Activated T-cell treated with anti-CD3 and anti-CD28 coated beads for 48 hours (primary cell): ENCODE data around the gene SPSB1.

Source experiments
- DNase-seq: peaks from one replicate; pipeline ENCODE4 v3.0.0-alpha.2; 2020; ENCODE audit warnings: low read depth

The SPSB1 gene

DNA sequence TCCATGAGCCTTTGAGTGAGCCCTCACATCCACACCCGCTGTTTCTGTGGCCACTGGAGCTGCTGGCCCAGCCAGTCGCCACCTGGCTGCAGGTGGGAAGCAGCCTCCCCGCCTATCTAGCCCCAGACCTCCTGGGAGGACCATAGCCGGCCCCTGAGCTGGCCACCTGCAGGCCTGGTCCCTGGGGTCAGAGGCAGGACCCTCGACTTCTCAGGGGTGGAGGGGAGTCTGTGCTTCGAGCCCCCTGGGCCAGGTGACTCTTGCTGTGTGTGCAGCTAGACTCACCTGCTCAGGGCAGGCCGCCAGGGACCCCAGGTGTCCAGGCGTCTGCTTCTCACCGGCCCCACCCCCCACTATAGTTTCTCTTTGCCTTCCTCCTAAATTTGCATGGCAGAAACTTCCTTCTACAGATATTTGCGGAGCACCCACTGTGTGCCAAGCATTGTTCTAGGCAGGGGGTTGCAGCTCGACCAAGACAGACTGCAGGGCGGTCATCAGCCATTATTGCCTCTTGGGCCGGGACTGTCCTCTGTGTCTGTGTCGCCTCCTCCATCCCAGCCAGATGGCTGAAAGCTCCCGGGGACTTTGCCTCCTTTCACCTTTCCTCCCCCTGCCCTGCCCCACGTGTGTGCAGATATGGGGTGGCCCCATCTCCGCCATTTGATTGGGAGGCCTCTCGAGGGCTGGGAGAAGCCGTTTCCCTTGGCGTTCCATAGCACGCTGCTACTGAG, 27.3 kb downstream of the SPSB1 start:
- no peak for DNase-seq

DNA sequence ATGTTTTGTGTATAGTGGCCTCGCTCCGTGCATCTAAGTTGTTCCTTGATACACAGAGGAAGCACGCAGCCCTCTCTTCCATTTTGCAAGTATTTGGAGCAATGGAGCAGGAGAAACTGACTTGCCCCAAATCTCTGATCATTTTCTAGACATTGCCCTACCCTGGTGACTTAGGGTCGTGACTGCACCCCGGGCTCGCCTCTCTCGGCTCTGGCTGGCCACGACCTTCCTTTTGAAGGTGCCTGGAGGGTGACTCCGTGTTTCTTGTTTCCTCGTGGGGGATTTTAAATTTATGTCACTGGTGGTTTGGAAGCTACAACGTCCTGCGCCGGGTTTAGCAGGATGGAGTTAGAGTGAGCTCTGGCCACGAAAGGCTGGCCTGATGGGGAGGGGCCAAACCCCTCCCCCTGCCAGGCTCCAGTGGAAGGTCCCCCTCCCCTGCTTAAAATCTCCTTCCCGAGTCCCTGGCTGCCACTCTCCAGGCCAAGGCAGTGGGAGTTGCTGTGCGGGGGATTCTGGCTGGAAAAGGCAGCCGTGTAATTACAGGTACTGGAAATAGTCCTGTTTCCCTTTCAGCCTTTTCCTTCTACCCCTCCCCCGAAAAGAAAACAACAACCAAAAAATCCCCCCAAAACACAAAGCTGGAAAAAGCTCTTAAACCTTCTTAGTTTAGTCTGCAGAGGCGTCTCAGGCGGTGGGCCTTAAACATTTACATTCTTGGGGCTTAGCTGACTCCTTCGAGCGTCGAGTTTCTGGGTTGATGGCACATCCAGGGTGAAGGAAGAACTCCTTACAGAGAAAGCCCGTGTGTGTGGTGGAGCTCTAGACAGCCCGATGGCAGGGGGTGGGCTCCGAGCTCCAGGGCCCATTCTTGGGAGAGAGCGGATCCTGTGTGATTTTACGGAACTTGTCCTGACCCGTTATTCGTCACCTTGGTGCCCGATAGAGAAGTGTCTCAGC, 28.1 kb downstream of the SPSB1 start:
- no peak for DNase-seq

- DNase-seq = no peak
Observed at GRCh38 chr1:9321480-9321849, 28.8 kb downstream of the SPSB1 start.

- no peak for DNase-seq
Observed at GRCh38 chr1:9321986-9322660, 29.4 kb downstream of the SPSB1 start.

GRCh38 chr1:9322661-9323244, 30.1 kb downstream of the SPSB1 start:
- no peak for DNase-seq

DNA sequence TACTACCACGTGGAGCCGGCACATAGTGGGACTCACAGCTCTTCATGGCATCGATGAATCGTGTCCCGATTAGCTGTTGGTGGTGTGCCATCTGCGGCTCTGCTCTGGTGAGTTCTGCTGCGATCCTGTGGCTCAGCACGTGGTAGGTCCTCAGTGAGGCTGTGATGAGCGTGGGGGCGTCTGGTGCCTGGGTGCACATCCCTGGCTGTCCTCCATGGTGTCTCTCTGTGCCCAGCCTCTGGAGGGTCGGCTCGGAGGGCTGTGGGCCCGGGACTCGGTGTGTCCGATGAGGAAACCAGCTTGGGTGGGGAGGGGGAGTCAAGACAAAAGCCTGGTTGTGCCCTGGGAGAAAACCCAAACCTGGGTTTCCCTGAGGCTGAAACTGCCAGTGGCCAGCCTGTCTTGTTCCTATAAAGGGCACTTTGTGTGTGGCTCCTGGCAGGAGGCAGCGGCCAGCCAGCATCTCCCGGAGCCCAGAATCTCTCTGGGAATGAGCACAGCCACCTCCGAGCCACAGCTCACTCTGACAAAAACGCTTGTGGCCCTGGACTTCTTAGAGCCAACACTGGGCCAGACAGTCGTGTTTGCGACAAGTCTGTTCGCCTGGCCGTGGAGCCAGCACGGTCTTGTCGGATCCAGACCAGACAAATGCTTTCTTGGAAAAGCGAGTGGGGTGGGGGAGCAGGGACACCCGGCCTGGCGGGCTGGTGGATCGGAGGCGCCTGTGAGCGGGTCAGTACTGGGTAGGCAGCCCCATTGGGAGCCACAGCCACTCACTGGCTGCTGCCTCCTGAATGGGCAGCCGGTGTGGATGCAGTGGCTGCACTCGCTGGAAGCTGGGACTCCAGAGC, 31.8 kb downstream of the SPSB1 start:
- DNase-seq = no peak

GRCh38 chr1:9326596-9326995, 33.9 kb downstream of the SPSB1 start:
- no peak for DNase-seq

- no peak for DNase-seq
Observed at GRCh38 chr1:9328201-9328600, 35.5 kb downstream of the SPSB1 start.

DNA sequence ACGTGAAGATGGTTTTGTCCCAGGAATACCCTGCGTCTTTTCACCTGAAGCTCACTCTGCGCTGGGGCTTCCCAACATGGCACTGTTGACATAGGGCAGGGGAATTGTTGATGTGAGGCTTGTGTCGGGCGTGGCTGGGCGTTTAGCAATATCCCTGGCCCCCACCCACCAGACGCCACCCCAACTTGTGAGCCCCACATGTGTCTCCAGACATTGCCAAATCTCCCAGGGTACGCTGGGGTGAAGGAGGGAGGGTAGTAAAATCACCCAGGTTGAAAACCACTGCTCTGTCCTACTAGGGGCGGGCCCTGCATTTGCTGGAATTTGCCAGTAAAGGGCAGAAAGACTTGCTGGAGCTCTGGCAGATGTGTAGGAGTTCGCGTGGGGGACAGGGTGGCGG, 36.0 kb downstream of the SPSB1 start:
- DNase-seq = no peak

DNA sequence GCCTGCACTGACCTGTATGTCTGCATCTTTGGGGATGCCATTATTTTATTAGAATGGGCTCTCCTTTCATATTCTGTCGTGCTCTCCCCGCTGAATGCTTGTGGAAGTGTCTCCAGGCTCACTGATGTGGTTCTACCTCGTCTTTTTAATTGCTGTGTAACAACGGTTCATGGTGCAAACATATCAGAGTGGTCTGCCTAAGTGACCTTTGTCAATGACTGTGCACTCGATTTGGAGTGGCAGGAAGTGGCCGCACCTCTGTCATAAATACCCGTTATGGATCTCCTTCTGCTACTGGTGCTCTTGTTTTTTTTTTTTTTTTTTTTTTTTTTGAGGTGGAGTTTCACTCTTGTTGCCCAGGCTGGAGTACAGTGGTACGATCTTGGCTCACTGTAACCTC, 38.3 kb downstream of the SPSB1 start:
- DNase-seq = no peak

DNA sequence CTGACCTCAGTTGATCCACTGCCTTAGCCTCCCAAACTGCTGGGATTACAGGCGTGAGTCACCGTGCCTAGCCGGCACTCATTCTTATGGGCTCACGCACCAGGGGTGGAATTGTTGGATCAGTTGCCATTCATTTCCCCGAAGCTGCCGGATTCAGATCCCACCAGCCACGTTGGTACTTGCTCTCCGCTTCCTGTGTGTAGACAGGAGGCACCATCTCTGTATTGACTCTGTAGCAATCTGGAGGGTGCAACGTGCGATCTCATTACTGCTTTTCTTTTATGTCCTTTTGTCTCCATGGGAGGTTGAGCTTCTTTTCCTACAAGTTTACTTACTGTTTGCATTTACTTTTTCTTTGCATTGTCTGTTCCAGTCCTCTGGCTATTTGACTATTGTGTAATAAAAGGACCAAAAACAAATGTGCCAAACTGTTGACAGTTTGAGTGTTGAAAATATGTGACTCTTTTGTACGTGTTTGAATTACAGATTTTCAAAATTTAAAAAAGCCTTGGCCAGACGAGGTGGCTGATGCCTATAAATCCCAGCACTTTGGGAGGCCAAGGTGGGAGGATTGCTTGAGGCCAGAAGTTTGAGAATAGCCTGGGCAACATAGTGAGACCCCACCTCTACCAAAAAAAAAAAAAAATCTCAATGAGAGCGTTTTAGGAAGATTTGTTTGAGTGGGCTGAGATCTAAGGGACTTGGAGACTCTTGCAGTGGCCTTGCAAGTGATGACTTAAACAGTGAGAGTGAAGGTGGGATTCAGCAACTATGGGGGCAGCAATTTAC, 39.1 kb downstream of the SPSB1 start:
- no peak for DNase-seq

GRCh38 chr1:9332513-9333143, 39.9 kb downstream of the SPSB1 start:
- DNase-seq = no peak

- no peak for DNase-seq
Observed at GRCh38 chr1:9338397-9339246, 45.9 kb downstream of the SPSB1 start.

DNA sequence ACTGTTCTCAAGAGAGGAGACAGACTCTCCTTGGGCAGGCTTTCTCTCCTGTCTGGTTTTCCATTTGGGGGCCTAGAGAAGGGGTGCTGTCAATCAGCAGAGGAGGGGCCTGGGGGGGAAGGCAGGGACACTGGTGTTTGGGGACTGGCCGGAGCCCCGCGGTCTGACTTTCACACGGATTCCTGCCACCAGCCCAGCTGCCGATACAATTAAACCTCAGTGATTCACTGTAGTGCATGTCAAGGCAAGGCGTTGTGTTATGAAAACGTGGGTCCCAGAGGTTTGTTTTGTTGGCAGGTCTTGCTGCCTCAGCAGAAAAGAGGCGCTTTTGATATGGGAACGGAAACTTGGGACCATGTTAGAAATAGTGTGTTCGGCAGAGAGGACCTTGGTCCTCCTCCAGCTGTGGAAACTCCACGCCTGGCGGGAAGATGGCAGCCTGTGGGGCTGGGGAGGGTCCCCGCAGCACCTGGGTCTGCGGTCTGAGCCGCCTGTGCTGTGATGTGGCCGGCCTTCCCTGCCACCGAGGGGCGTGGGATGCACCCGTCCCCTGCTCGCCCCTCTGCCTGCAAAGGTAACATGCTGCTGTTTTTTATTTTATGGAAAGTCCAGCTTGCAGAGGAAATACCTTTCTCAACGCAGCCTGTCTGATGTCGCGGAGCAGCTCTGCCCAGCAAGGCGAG, 47.6 kb downstream of the SPSB1 start:
- no peak for DNase-seq

DNA sequence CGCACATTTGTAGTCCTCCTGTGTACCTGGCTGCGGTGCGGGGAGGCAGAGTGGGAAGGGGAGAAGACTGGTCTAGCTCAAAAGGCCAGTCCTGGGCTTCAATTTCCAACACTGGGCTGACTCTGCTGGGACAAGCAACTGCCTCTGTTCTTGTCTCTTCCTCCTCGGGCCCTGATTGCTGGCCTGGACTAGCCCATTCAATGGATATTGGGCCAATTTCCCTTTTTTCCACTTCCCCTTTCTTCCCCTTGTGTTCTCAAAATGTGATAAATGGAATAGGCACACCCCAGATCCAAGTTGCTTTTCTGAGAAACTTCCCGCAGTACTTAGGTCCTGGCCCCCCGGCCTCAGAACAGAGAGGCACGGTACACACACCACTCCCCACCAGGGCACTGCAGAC, 48.2 kb downstream of the SPSB1 start:
- no peak for DNase-seq

GRCh38 chr1:9341301-9341845, 48.7 kb downstream of the SPSB1 start:
- DNase-seq = no peak

GRCh38 chr1:9343269-9343668, 50.6 kb downstream of the SPSB1 start:
- DNase-seq = no peak
